SK-N-SH treated with all-trans-retinoic acid at 6 μM for 48 hours (cell line): Measurements from ENCODE around the gene LPGAT1.

Experiments
- BACH2 ChIP-seq: fragments of 250-450 bp; sonication (Bioruptor Pico); IDR thresholded peaks from 2 replicates; pipeline ENCODE4 v1.9.0; 2021; ENCODE audit warnings: mild to moderate bottlenecking, borderline replicate concordance
- ESRRG ChIP-seq: fragments of 250-450 bp; sonication (Bioruptor Pico); IDR thresholded peaks from 2 replicates; pipeline ENCODE4 v1.6.1; 2021; ENCODE audit warnings: mild to moderate bottlenecking
- GLIS3 ChIP-seq: fragments of 250-450 bp; sonication (Bioruptor Pico); IDR thresholded peaks from 2 replicates; pipeline ENCODE4 v1.5.0; 2020; ENCODE audit warnings: mild to moderate bottlenecking, moderate library complexity
- PATZ1 ChIP-seq: fragments of 250-450 bp; sonication (Bioruptor Pico); IDR thresholded peaks from 2 replicates; pipeline ENCODE4 v1.8.0; 2020; ENCODE audit warnings: mild to moderate bottlenecking, moderate library complexity, borderline replicate concordance
- RARB ChIP-seq: fragments of 250-450 bp; sonication (Bioruptor Pico); IDR thresholded peaks from 2 replicates; pipeline ENCODE4 v1.8.0; 2021; ENCODE audit warnings: mild to moderate bottlenecking, moderate library complexity

GRCh38 chr1:211811126-211811525, 19.4 kb downstream of the LPGAT1 start:
- TF ChIP-seq BACH2, result no peak
- no peak for TF ChIP-seq GLIS3 (CRISPR knock-in tag)
- TF ChIP-seq RARB, result no peak
- no peak for TF ChIP-seq ESRRG (CRISPR knock-in tag)
- no peak for TF ChIP-seq PATZ1 (CRISPR knock-in tag)
